GM12878 (cell line): ENCODE measurements around the gene RRM2. TPM values are rescaled to one million over a fixed set of nuclear protein-coding genes. Genes with fewer than 3 reads are reported as not detected.

Source experiments
- BRCA1 ChIP-seq: IDR thresholded peaks from 2 replicates; pipeline ENCODE4 v1.6.1; 2011; ENCODE audit warnings: low read depth, low read length, improper control_type of control experiment
- EED ChIP-seq: sonication (generic); IDR thresholded peaks from 2 replicates; pipeline ENCODE4 v1.6.1; 2016; ENCODE audit warnings: antibody characterized with exemption, low read depth
- FOS ChIP-seq: IDR thresholded peaks from 3 replicates; pipeline ENCODE4 v1.6.1; 2011; ENCODE audit warnings: borderline replicate concordance; ENCODE audit not compliant: insufficient read length; ENCODE audit errors: extremely low read depth
- HDAC6 ChIP-seq: fragments of 200-600 bp; sonication (generic); IDR thresholded peaks from one replicate; pipeline ENCODE4 v1.8.0; 2017; ENCODE audit warnings: antibody characterized with exemption; ENCODE audit not compliant: unreplicated experiment
- MTA2 ChIP-seq: fragments of 450-650 bp; IDR thresholded peaks from 2 replicates; pipeline ENCODE4 v1.6.1; 2016; ENCODE audit warnings: low read depth, mild to moderate bottlenecking, moderate library complexity
- MYC ChIP-seq: IDR thresholded peaks from 2 replicates; pipeline ENCODE4 v1.6.1; 2011; ENCODE audit warnings: mild to moderate bottlenecking, low read length, moderate library complexity, inconsistent platforms; ENCODE audit not compliant: insufficient read depth, insufficient replicate concordance, insufficient read length, severe bottlenecking
- NR2C2 ChIP-seq: IDR thresholded peaks from 2 replicates; pipeline ENCODE4 v1.6.1; 2011; ENCODE audit warnings: borderline replicate concordance, low read depth; ENCODE audit not compliant: control insufficient read depth, insufficient read length
- POLR2A ChIP-seq: IDR thresholded peaks from 2 replicates; pipeline ENCODE4 v1.6.1; 2011; ENCODE audit warnings: low read depth, mild to moderate bottlenecking, low read length
- RBBP5 ChIP-seq: fragments of 200-600 bp; sonication (generic); conservative IDR thresholded peaks from 2 replicates; pipeline ENCODE4 v1.6.1; 2016
- TAF1 ChIP-seq: IDR thresholded peaks from 2 replicates; pipeline ENCODE4 v1.6.1; 2011; ENCODE audit warnings: mild to moderate bottlenecking, low read depth, low read length, borderline replicate concordance
- WRNIP1 ChIP-seq: IDR thresholded peaks from 2 replicates; pipeline ENCODE4 v1.6.1; 2011; ENCODE audit warnings: low read depth, low read length, improper control_type of control experiment, borderline replicate concordance
- ZBED1 ChIP-seq: IDR thresholded peaks from 2 replicates; pipeline ENCODE4 v1.6.1; 2016; ENCODE audit warnings: borderline replicate concordance
- ZSCAN29 ChIP-seq: fragments of 450-650 bp; IDR thresholded peaks from 2 replicates; pipeline ENCODE4 v1.6.1; 2017; ENCODE audit warnings: mild to moderate bottlenecking, moderate library complexity
- polyA plus RNA-seq, 11 experiments: library from polyadenylated mRNA; depleted of rRNA in 4 of 11; unstranded in 6 of 11; stranded (reverse) in 5 of 11; fragments of >200 nt; fragmentation: Nextera tagmentation in 4 of 11; fragmentation: Illumina TruSeq in 1 of 11; extraction: Ambion mirVana in 4 of 11; extraction: Trizol in 1 of 11; gene quantifications; 1 replicate in 1 of 11; 2 replicates in 10 of 11; pipeline versions ENCODE4 v1.2.1 to v1.2.3, GENCODE V29; 2011 to 2016; ENCODE audit warnings: inconsistent platforms in 2 of 11, missing spikeins in 2 of 11, low read depth in 1 of 11
- total RNA-seq, 4 experiments: library from RNA; depleted of rRNA in 3 of 4; stranded (reverse); fragments of >200 nt in 3 of 4; fragmentation: Illumina TruSeq in 1 of 4; extraction: Trizol in 1 of 4; gene quantifications; 2 replicates each; pipeline versions ENCODE4 v1.2.1 to v1.2.3, GENCODE V29; 2013 to 2021
- TF ChIP-seq, protein P1 (sequence below): IDR thresholded peaks from 2 replicates; pipeline ENCODE4 v1.6.1; 2012; ENCODE audit warnings: low read depth, low read length, improper control_type of control experiment
- TF ChIP-seq, protein P2 (sequence below): IDR thresholded peaks from 2 replicates; pipeline ENCODE4 v1.6.1; 2012; ENCODE audit warnings: mild to moderate bottlenecking, low read depth, low read length
- TF ChIP-seq, protein P3 (sequence below): IDR thresholded peaks from 2 replicates; pipeline ENCODE4 v1.6.1; 2012; ENCODE audit warnings: improper control_type of control experiment, low read depth, low read length; ENCODE audit not compliant: insufficient replicate concordance
- TF ChIP-seq, protein P4 (sequence below): fragments of 450-650 bp; IDR thresholded peaks from 2 replicates; pipeline ENCODE4 v1.6.1; 2014; ENCODE audit warnings: mild to moderate bottlenecking

RRM2 gene
- total and polyA plus RNA-seq, 10 of the 15 experiments (the other 5 are each of a cell fraction or from before 2014, with no cell fraction given), result 54.4 to 771 (median 159) TPM

DNA sequence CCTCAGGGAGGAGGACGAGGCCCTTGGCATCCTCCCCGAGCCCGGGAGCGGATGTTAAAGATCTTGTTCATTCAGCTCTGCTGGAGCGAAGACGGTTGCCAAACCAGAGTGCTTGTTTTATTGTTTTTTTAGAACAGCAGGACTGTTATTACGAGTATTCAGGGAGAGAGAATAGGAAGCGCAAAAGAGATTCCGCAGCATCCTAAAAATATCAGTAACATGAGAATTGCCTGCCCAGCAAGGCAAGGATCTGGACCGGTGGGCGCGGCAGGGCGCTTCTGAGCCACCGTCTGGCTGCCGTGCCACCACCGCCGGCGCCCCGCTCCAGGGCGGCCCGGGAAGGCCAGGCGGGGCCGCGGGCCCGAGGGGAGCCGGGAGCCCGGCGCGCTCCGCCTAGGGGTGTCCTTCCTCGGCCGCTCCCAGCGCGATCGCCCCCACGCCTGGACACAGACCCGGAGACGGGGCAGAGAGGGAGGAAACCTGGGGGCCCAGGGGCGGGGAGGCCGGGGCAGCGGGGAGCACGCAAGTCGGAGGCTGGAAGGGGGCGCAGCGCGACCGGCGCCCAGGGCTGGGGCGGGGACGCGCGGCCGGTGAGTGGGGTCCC is 43.2 kb upstream of the RRM2 start (continued):
- TF ChIP-seq, protein P1, sequence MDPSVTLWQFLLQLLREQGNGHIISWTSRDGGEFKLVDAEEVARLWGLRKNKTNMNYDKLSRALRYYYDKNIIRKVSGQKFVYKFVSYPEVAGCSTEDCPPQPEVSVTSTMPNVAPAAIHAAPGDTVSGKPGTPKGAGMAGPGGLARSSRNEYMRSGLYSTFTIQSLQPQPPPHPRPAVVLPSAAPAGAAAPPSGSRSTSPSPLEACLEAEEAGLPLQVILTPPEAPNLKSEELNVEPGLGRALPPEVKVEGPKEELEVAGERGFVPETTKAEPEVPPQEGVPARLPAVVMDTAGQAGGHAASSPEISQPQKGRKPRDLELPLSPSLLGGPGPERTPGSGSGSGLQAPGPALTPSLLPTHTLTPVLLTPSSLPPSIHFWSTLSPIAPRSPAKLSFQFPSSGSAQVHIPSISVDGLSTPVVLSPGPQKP, result no peak
- TF ChIP-seq ZBED1, result no peak
- no peak for TF ChIP-seq TAF1
- no peak for TF ChIP-seq MYC
- TF ChIP-seq FOS, result no peak
- no peak for TF ChIP-seq BRCA1
- no peak for TF ChIP-seq ZSCAN29
- TF ChIP-seq, protein P2, sequence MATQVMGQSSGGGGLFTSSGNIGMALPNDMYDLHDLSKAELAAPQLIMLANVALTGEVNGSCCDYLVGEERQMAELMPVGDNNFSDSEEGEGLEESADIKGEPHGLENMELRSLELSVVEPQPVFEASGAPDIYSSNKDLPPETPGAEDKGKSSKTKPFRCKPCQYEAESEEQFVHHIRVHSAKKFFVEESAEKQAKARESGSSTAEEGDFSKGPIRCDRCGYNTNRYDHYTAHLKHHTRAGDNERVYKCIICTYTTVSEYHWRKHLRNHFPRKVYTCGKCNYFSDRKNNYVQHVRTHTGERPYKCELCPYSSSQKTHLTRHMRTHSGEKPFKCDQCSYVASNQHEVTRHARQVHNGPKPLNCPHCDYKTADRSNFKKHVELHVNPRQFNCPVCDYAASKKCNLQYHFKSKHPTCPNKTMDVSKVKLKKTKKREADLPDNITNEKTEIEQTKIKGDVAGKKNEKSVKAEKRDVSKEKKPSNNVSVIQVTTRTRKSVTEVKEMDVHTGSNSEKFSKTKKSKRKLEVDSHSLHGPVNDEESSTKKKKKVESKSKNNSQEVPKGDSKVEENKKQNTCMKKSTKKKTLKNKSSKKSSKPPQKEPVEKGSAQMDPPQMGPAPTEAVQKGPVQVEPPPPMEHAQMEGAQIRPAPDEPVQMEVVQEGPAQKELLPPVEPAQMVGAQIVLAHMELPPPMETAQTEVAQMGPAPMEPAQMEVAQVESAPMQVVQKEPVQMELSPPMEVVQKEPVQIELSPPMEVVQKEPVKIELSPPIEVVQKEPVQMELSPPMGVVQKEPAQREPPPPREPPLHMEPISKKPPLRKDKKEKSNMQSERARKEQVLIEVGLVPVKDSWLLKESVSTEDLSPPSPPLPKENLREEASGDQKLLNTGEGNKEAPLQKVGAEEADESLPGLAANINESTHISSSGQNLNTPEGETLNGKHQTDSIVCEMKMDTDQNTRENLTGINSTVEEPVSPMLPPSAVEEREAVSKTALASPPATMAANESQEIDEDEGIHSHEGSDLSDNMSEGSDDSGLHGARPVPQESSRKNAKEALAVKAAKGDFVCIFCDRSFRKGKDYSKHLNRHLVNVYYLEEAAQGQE, result no peak
- TF ChIP-seq, protein P3, sequence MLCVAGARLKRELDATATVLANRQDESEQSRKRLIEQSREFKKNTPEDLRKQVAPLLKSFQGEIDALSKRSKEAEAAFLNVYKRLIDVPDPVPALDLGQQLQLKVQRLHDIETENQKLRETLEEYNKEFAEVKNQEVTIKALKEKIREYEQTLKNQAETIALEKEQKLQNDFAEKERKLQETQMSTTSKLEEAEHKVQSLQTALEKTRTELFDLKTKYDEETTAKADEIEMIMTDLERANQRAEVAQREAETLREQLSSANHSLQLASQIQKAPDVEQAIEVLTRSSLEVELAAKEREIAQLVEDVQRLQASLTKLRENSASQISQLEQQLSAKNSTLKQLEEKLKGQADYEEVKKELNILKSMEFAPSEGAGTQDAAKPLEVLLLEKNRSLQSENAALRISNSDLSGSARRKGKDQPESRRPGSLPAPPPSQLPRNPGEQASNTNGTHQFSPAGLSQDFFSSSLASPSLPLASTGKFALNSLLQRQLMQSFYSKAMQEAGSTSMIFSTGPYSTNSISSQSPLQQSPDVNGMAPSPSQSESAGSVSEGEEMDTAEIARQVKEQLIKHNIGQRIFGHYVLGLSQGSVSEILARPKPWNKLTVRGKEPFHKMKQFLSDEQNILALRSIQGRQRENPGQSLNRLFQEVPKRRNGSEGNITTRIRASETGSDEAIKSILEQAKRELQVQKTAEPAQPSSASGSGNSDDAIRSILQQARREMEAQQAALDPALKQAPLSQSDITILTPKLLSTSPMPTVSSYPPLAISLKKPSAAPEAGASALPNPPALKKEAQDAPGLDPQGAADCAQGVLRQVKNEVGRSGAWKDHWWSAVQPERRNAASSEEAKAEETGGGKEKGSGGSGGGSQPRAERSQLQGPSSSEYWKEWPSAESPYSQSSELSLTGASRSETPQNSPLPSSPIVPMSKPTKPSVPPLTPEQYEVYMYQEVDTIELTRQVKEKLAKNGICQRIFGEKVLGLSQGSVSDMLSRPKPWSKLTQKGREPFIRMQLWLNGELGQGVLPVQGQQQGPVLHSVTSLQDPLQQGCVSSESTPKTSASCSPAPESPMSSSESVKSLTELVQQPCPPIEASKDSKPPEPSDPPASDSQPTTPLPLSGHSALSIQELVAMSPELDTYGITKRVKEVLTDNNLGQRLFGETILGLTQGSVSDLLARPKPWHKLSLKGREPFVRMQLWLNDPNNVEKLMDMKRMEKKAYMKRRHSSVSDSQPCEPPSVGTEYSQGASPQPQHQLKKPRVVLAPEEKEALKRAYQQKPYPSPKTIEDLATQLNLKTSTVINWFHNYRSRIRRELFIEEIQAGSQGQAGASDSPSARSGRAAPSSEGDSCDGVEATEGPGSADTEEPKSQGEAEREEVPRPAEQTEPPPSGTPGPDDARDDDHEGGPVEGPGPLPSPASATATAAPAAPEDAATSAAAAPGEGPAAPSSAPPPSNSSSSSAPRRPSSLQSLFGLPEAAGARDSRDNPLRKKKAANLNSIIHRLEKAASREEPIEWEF, result no peak
- no peak for TF ChIP-seq RBBP5
- no peak for TF ChIP-seq MTA2
- TF ChIP-seq EED, result no peak; the same call in 1 of the 2 replicates
- TF ChIP-seq NR2C2, result no peak
- no peak for TF ChIP-seq WRNIP1
- TF ChIP-seq, protein P4, sequence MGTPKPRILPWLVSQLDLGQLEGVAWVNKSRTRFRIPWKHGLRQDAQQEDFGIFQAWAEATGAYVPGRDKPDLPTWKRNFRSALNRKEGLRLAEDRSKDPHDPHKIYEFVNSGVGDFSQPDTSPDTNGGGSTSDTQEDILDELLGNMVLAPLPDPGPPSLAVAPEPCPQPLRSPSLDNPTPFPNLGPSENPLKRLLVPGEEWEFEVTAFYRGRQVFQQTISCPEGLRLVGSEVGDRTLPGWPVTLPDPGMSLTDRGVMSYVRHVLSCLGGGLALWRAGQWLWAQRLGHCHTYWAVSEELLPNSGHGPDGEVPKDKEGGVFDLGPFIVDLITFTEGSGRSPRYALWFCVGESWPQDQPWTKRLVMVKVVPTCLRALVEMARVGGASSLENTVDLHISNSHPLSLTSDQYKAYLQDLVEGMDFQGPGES, result no peak
- no peak for TF ChIP-seq POLR2A
- peak; percentile 30 for TF ChIP-seq HDAC6
